HEK293 (cell line): Measurements from ENCODE around the gene ACAP3.

Experiments used
- GLIS2 ChIP-seq: fragments of 450-650 bp; formaldehyde crosslinking; IDR thresholded peaks from 2 replicates; pipeline ENCODE4 v1.5.1; 2016; ENCODE audit warnings: missing biosample characterization, missing genetic modification characterization
- HOXD13 ChIP-seq: sonication (generic); formaldehyde crosslinking; IDR thresholded peaks from 2 replicates; pipeline ENCODE4 v1.8.0; 2022; ENCODE audit warnings: missing genetic modification reagents, borderline replicate concordance
- KLF1 ChIP-seq: fragments of 450-650 bp; formaldehyde crosslinking; IDR thresholded peaks from 2 replicates; pipeline ENCODE4 v1.5.1; 2016; ENCODE audit warnings: missing biosample characterization, missing genetic modification characterization
- KLF17 ChIP-seq: fragments of 450-650 bp; formaldehyde crosslinking; IDR thresholded peaks from 2 replicates; pipeline ENCODE4 v1.5.1; 2016; ENCODE audit warnings: missing biosample characterization, missing genetic modification characterization
- MEIS1 ChIP-seq: sonication (generic); formaldehyde crosslinking; IDR thresholded peaks from 2 replicates; pipeline ENCODE4 v1.8.1; 2022; ENCODE audit warnings: missing genetic modification reagents, mild to moderate bottlenecking, borderline replicate concordance
- PRDM10 ChIP-seq: fragments of 450-650 bp; formaldehyde crosslinking; IDR thresholded peaks from 2 replicates; pipeline ENCODE4 v1.5.1; 2016; ENCODE audit warnings: missing biosample characterization, missing genetic modification characterization
- SP2 ChIP-seq: fragments of 450-650 bp; formaldehyde crosslinking; IDR thresholded peaks from 2 replicates; pipeline ENCODE4 v1.5.1; 2016; ENCODE audit warnings: missing biosample characterization, missing genetic modification characterization
- SP3 ChIP-seq: fragments of 450-650 bp; formaldehyde crosslinking; IDR thresholded peaks from 2 replicates; pipeline ENCODE4 v1.5.1; 2016; ENCODE audit warnings: missing biosample characterization, missing genetic modification characterization
- ZBTB8A ChIP-seq: fragments of 450-650 bp; formaldehyde crosslinking; IDR thresholded peaks from 2 replicates; pipeline ENCODE4 v1.5.1; 2016; ENCODE audit warnings: missing biosample characterization, missing genetic modification characterization
- ZEB2 ChIP-seq: fragments of 450-650 bp; formaldehyde crosslinking; IDR thresholded peaks from 2 replicates; pipeline ENCODE4 v1.5.1; 2016; ENCODE audit warnings: missing biosample characterization, missing genetic modification characterization
- ZNF112 ChIP-seq: fragments of 450-650 bp; formaldehyde crosslinking; IDR thresholded peaks from 2 replicates; pipeline ENCODE4 v1.5.0; 2017; ENCODE audit warnings: missing biosample characterization, missing genetic modification characterization
- ZNF114 ChIP-seq: fragments of 450-650 bp; formaldehyde crosslinking; IDR thresholded peaks from 2 replicates; pipeline ENCODE4 v1.5.0; 2017; ENCODE audit warnings: missing biosample characterization, missing genetic modification characterization
- ZNF121 ChIP-seq: fragments of 450-650 bp; formaldehyde crosslinking; IDR thresholded peaks from 2 replicates; pipeline ENCODE4 v1.5.1; 2016; ENCODE audit warnings: missing biosample characterization, missing genetic modification characterization
- ZNF133 ChIP-seq: fragments of 450-650 bp; formaldehyde crosslinking; IDR thresholded peaks from 2 replicates; pipeline ENCODE4 v1.5.1; 2016; ENCODE audit warnings: missing biosample characterization, missing genetic modification characterization
- ZNF146 ChIP-seq: fragments of 450-650 bp; formaldehyde crosslinking; IDR thresholded peaks from 2 replicates; pipeline ENCODE4 v1.5.1; 2016; ENCODE audit warnings: missing biosample characterization, missing genetic modification characterization
- ZNF148 ChIP-seq: fragments of 450-650 bp; formaldehyde crosslinking; IDR thresholded peaks from 2 replicates; pipeline ENCODE4 v1.5.0; 2017; ENCODE audit warnings: missing biosample characterization, missing genetic modification characterization, borderline replicate concordance
- ZNF16 ChIP-seq: fragments of 450-650 bp; formaldehyde crosslinking; IDR thresholded peaks from 2 replicates; pipeline ENCODE4 v1.5.1; 2016; ENCODE audit warnings: low read depth, missing biosample characterization, missing genetic modification characterization
- ZNF169 ChIP-seq: fragments of 450-650 bp; formaldehyde crosslinking; IDR thresholded peaks from 2 replicates; pipeline ENCODE4 v1.5.1; 2016; ENCODE audit warnings: missing biosample characterization, missing genetic modification characterization
- ZNF24 ChIP-seq: fragments of 450-650 bp; formaldehyde crosslinking; IDR thresholded peaks from 2 replicates; pipeline ENCODE4 v1.5.1; 2016; ENCODE audit warnings: missing biosample characterization, missing genetic modification characterization
- ZNF324 ChIP-seq: fragments of 450-650 bp; formaldehyde crosslinking; IDR thresholded peaks from 2 replicates; pipeline ENCODE4 v1.5.1; 2016; ENCODE audit warnings: missing biosample characterization, missing genetic modification characterization
- ZNF341 ChIP-seq: fragments of 450-650 bp; formaldehyde crosslinking; IDR thresholded peaks from 2 replicates; pipeline ENCODE4; 2016; ENCODE audit warnings: low read depth, missing biosample characterization, missing genetic modification characterization
- ZNF394 ChIP-seq: fragments of 450-650 bp; formaldehyde crosslinking; IDR thresholded peaks from 2 replicates; pipeline ENCODE4 v1.5.1; 2016; ENCODE audit warnings: missing biosample characterization, missing genetic modification characterization, mild to moderate bottlenecking, moderate library complexity, borderline replicate concordance
- ZNF449 ChIP-seq: fragments of 450-650 bp; formaldehyde crosslinking; IDR thresholded peaks from 2 replicates; pipeline ENCODE4 v1.5.1; 2017; ENCODE audit warnings: missing biosample characterization, mild to moderate bottlenecking, missing genetic modification characterization, moderate library complexity
- ZNF473 ChIP-seq: fragments of 450-650 bp; formaldehyde crosslinking; IDR thresholded peaks from 2 replicates; pipeline ENCODE4 v1.5.1; 2017; ENCODE audit warnings: missing biosample characterization, missing genetic modification characterization
- ZNF544 ChIP-seq: fragments of 450-650 bp; formaldehyde crosslinking; IDR thresholded peaks from 2 replicates; pipeline ENCODE4 v1.5.0; 2017; ENCODE audit warnings: missing biosample characterization, missing genetic modification characterization
- ZNF560 ChIP-seq: fragments of 450-650 bp; formaldehyde crosslinking; IDR thresholded peaks from 2 replicates; pipeline ENCODE4 v1.5.1; 2017; ENCODE audit warnings: missing biosample characterization, missing genetic modification characterization, borderline replicate concordance
- ZNF621 ChIP-seq: fragments of 450-650 bp; formaldehyde crosslinking; IDR thresholded peaks from 2 replicates; pipeline ENCODE4 v1.5.1; 2017; ENCODE audit warnings: missing biosample characterization, missing genetic modification characterization
- ZNF624 ChIP-seq: fragments of 450-650 bp; formaldehyde crosslinking; IDR thresholded peaks from 2 replicates; pipeline ENCODE4 v1.5.1; 2017; ENCODE audit warnings: missing biosample characterization, missing genetic modification characterization
- ZNF645 ChIP-seq: fragments of 450-650 bp; formaldehyde crosslinking; IDR thresholded peaks from 2 replicates; pipeline ENCODE4; 2016; ENCODE audit warnings: missing biosample characterization, missing genetic modification characterization
- ZNF664 ChIP-seq: fragments of 450-650 bp; formaldehyde crosslinking; IDR thresholded peaks from 2 replicates; pipeline ENCODE4 v1.5.1; 2016; ENCODE audit warnings: missing biosample characterization, missing genetic modification characterization
- ZNF843 ChIP-seq: fragments of 450-650 bp; formaldehyde crosslinking; IDR thresholded peaks from 2 replicates; pipeline ENCODE4 v1.5.1; 2016; ENCODE audit warnings: missing biosample characterization, missing genetic modification characterization
- ZSCAN16 ChIP-seq: fragments of 450-650 bp; formaldehyde crosslinking; IDR thresholded peaks from 2 replicates; pipeline ENCODE4 v1.5.1; 2016; ENCODE audit warnings: missing biosample characterization, missing genetic modification characterization
- ZXDB ChIP-seq: fragments of 450-650 bp; formaldehyde crosslinking; IDR thresholded peaks from 2 replicates; pipeline ENCODE4 v1.5.1; 2016; ENCODE audit warnings: missing biosample characterization, missing genetic modification characterization

ACAP3 gene

GRCh38 chr1:1318131-1318652 lies 10.5 kb upstream of the ACAP3 start (continued):
- TF ChIP-seq SP3 (tag by site-specific recombination), result peak; percentile 42
- TF ChIP-seq ZNF146 (tag by site-specific recombination), result no peak
- TF ChIP-seq ZNF664 (tag by site-specific recombination), result peak; percentile 52; the same call in 1 of the 2 replicates
- peak; percentile 67; the same call in 1 of the 2 replicates for TF ChIP-seq ZNF449 (tag by site-specific recombination)
- no peak for TF ChIP-seq ZNF645 (tag by site-specific recombination)
- no peak for TF ChIP-seq ZNF624 (tag by site-specific recombination)
- TF ChIP-seq ZNF148 (tag by site-specific recombination), result no peak
- no peak for TF ChIP-seq HOXD13
- peak; percentile 47; the same call in 1 of the 2 replicates for TF ChIP-seq PRDM10
- TF ChIP-seq ZNF324 (tag by site-specific recombination), result peak; percentile 45; the same call in 1 of the 2 replicates
- TF ChIP-seq ZNF621 (tag by site-specific recombination), result no peak
- TF ChIP-seq ZNF544 (tag by site-specific recombination), result no peak
- no peak for TF ChIP-seq ZNF114 (tag by site-specific recombination)
- no peak for TF ChIP-seq ZNF341
- TF ChIP-seq ZNF24 (tag by site-specific recombination), result peak; percentile 22; the same call in 1 of the 2 replicates
- peak; percentile 62; the same call in 1 of the 2 replicates for TF ChIP-seq GLIS2
- TF ChIP-seq ZNF394 (tag by site-specific recombination), result no peak
- TF ChIP-seq ZNF16 (tag by site-specific recombination), result no peak
- TF ChIP-seq ZSCAN16 (tag by site-specific recombination), result peak; percentile 98
- peak; percentile 96 for TF ChIP-seq ZEB2 (tag by site-specific recombination)
- no peak for TF ChIP-seq ZNF473 (tag by site-specific recombination)
- peak; percentile 86 for TF ChIP-seq KLF1 (tag by site-specific recombination)
- TF ChIP-seq KLF17, result peak; percentile 84; the same call in 1 of the 2 replicates
- TF ChIP-seq ZNF112 (tag by site-specific recombination), result no peak
- peak; percentile 56 for TF ChIP-seq SP2
- TF ChIP-seq ZNF133 (tag by site-specific recombination), result no peak
- no peak for TF ChIP-seq ZNF121 (tag by site-specific recombination)
- no peak for TF ChIP-seq ZNF169 (tag by site-specific recombination)
- no peak for TF ChIP-seq ZNF560 (tag by site-specific recombination)
- TF ChIP-seq MEIS1 (CRISPR knock-in tag), result no peak
- no peak for TF ChIP-seq ZNF843 (tag by site-specific recombination)
- peak; percentile 38; the same call in 1 of the 2 replicates for TF ChIP-seq ZXDB (tag by site-specific recombination)
- TF ChIP-seq ZBTB8A (tag by site-specific recombination), result peak; percentile 91
